T-helper 1 cell (primary cell): ENCODE measurements around the gene SPPL2B.
"Not testable (repeated sequence)": the region's sequence is repeated elsewhere in the genome, so short reads cannot be mapped to it uniquely, and the experiment has no call there.

Experiments used
- DNase-seq, 5 donors: peaks; one replicate each; pipeline ENCODE4 v3.0.0-alpha.2; 2012 to 2020

Gene SPPL2B

GRCh38 chr19:2338751-2339643 lies 10.5 kb downstream of the SPPL2B start:
- no peak for DNase-seq

- no peak for DNase-seq
These were observed 11.3 kb downstream of the SPPL2B start for GRCh38 chr19:2339644-2340310.

GRCh38 chr19:2340496-2341243 lies 12.2 kb downstream of the SPPL2B start:
- DNase-seq = no peak

- DNase-seq = no peak
These were observed 12.8 kb downstream of the SPPL2B start for GRCh38 chr19:2341244-2341751.

GRCh38 chr19:2341982-2342381 lies 13.5 kb downstream of the SPPL2B start:
- no peak for DNase-seq

GRCh38 chr19:2342656-2343288 lies 14.3 kb downstream of the SPPL2B start:
- DNase-seq = no peak

- DNase-seq = no peak
These were observed 15.0 kb downstream of the SPPL2B start for GRCh38 chr19:2343289-2343982.

- no peak for DNase-seq
These were observed 15.9 kb downstream of the SPPL2B start for GRCh38 chr19:2344381-2344870.

- DNase-seq = no peak
These were observed 16.6 kb downstream of the SPPL2B start for GRCh38 chr19:2345076-2345475.

- no peak for DNase-seq
These were observed 17.5 kb downstream of the SPPL2B start for GRCh38 chr19:2345794-2346663.

- not testable (repeated sequence) for DNase-seq
These were observed 21.3 kb downstream of the SPPL2B start for GRCh38 chr19:2349818-2350217.

GRCh38 chr19:2350656-2351055 lies 22.2 kb downstream of the SPPL2B start:
- DNase-seq = no peak

- no peak for DNase-seq
These were observed 23.1 kb downstream of the SPPL2B start for GRCh38 chr19:2351591-2351990.

- no peak for DNase-seq
These were observed 23.6 kb downstream of the SPPL2B start for GRCh38 chr19:2352121-2352520.

- no peak for DNase-seq
These were observed 24.8 kb downstream of the SPPL2B start for GRCh38 chr19:2353159-2353886.

- DNase-seq = no peak
These were observed 25.6 kb downstream of the SPPL2B start for GRCh38 chr19:2353887-2354592.

GRCh38 chr19:2354670-2355069 lies 26.2 kb downstream of the SPPL2B start:
- no peak for DNase-seq

GRCh38 chr19:2355168-2356035 lies 26.9 kb downstream of the SPPL2B start:
- DNase-seq = no peak
